ENCODE results near the gene PLXDC2. TPM values are rescaled to one million over a fixed set of nuclear protein-coding genes. Genes with fewer than 3 reads are reported as not detected.

Gene PLXDC2
- total RNA-seq, 3 donors from 2014 or later (not counting 1 experiment from before 2014, with no cell fraction given), result 16.9 to 22.9 (median 21.6) TPM

- H3K36me3 Mint-ChIP-seq, result no peaks in the 10 kb centered on the region
- H3K9me3 Mint-ChIP-seq, result peaks cover 0 to 4% of the 10 kb centered on the region in 2 donors
- Histone ChIP-seq H3K4me3 (ENCODE audit: low read length) (no peak overlapping the region), H3K27ac (ENCODE audit: low read length) (no peak overlapping the region), H3K4me1 (ENCODE audit: control insufficient read depth, insufficient read depth, low read length) (no peaks in the 10 kb centered on the region), H3K27me3 (ENCODE audit: control insufficient read depth, insufficient read depth, low read length) (no peaks in the 10 kb centered on the region), H3K36me3 (ENCODE audit: control insufficient read depth, insufficient read depth, low read length) (no peaks in the 10 kb centered on the region), H3K9me3 (ENCODE audit: control insufficient read depth, insufficient read depth, low read length) (no peaks in the 10 kb centered on the region)
- no peak overlapping the region for H3K4me3 Mint-ChIP-seq
- H3K27me3 Mint-ChIP-seq (ENCODE audit: low read depth in 2 of 2), result peaks cover 0 to 3% of the 10 kb centered on the region in 2 donors
- TF ChIP-seq CTCF (IDR thresholded peaks at IDR 0.05), result no peak
- DNase-seq (no peak), ATAC-seq (no peak)
- intact Hi-C loops (cut with micrococcal nuclease), result no loop called here
- H3K27ac Mint-ChIP-seq, result no peak overlapping the region
- 92% methylated on average over 3 of the region's 5 CpGs for WGBS (ENCODE audit: insufficient coverage)
- peaks cover 10 to 17% of the 10 kb centered on the region in 2 donors for H3K4me1 Mint-ChIP-seq
Measured at GRCh38 chr10:20094226-20094976, 278.2 kb downstream of the PLXDC2 start.

- WGBS (ENCODE audit: insufficient coverage), result 70% methylated on average over 2 of the region's 2 CpGs
- H3K4me1 Mint-ChIP-seq, result peaks cover 0 to 5% of the 10 kb centered on the region in 2 donors
- Histone ChIP-seq H3K27me3 (ENCODE audit: control insufficient read depth, insufficient read depth, low read length) (no peaks in the 10 kb centered on the region), H3K9me3 (ENCODE audit: control insufficient read depth, insufficient read depth, low read length) (no peaks in the 10 kb centered on the region), H3K4me3 (ENCODE audit: low read length) (no peak overlapping the region), H3K27ac (ENCODE audit: low read length) (no peak overlapping the region), H3K36me3 (ENCODE audit: control insufficient read depth, insufficient read depth, low read length) (no peaks in the 10 kb centered on the region), H3K4me1 (ENCODE audit: control insufficient read depth, insufficient read depth, low read length) (no peaks in the 10 kb centered on the region)
- ATAC-seq (no peak), DNase-seq (no peak)
- TF ChIP-seq CTCF (IDR thresholded peaks at IDR 0.05), result no peak
- H3K27me3 Mint-ChIP-seq (ENCODE audit: low read depth in 2 of 2), result no peaks in the 10 kb centered on the region
- H3K4me3 Mint-ChIP-seq, result no peak overlapping the region
- no peaks in the 10 kb centered on the region for H3K9me3 Mint-ChIP-seq
- no peaks in the 10 kb centered on the region for H3K36me3 Mint-ChIP-seq
- intact Hi-C loops (cut with micrococcal nuclease), result no loop called here
- H3K27ac Mint-ChIP-seq, result no peak overlapping the region
Measured at GRCh38 chr10:20100171-20100570, 283.9 kb downstream of the PLXDC2 start.

GRCh38 chr10:20105236-20105635, 289.0 kb downstream of the PLXDC2 start:
- WGBS (ENCODE audit: insufficient coverage), result 63% methylated on average over 3 of the region's 3 CpGs
- no peak overlapping the region for H3K4me3 ChIP-seq (ENCODE audit: low read length)
- Mint-ChIP-seq H3K9me3 (no peaks in the 10 kb centered on the region), H3K4me1 (peaks cover 0 to 1% of the 10 kb centered on the region in 2 donors), H3K4me3 (no peak overlapping the region), H3K27me3 (ENCODE audit: low read depth in 2 of 2) (no peaks in the 10 kb centered on the region), H3K27ac (no peak overlapping the region), H3K36me3 (no peaks in the 10 kb centered on the region)
- DNase-seq (no peak), ATAC-seq (no peak)
- no peaks in the 10 kb centered on the region for H3K36me3 ChIP-seq (ENCODE audit: control insufficient read depth, insufficient read depth, low read length)
- H3K27me3 ChIP-seq (ENCODE audit: control insufficient read depth, insufficient read depth, low read length), result no peaks in the 10 kb centered on the region
- H3K27ac ChIP-seq (ENCODE audit: low read length), result no peak overlapping the region
- H3K4me1 ChIP-seq (ENCODE audit: control insufficient read depth, insufficient read depth, low read length), result no peaks in the 10 kb centered on the region
- intact Hi-C loops (cut with micrococcal nuclease), result no loop called here
- TF ChIP-seq CTCF (IDR thresholded peaks at IDR 0.05), result no peak
- H3K9me3 ChIP-seq (ENCODE audit: control insufficient read depth, insufficient read depth, low read length), result no peaks in the 10 kb centered on the region

- Mint-ChIP-seq H3K27ac (no peak overlapping the region), H3K4me3 (no peak overlapping the region), H3K27me3 (ENCODE audit: low read depth in 2 of 2) (no peaks in the 10 kb centered on the region), H3K36me3 (no peaks in the 10 kb centered on the region), H3K9me3 (no peaks in the 10 kb centered on the region), H3K4me1 (no peaks in the 10 kb centered on the region)
- Histone ChIP-seq H3K27me3 (ENCODE audit: control insufficient read depth, insufficient read depth, low read length) (no peaks in the 10 kb centered on the region), H3K36me3 (ENCODE audit: control insufficient read depth, insufficient read depth, low read length) (no peaks in the 10 kb centered on the region), H3K4me1 (ENCODE audit: control insufficient read depth, insufficient read depth, low read length) (no peaks in the 10 kb centered on the region), H3K4me3 (ENCODE audit: low read length) (no peak overlapping the region), H3K27ac (ENCODE audit: low read length) (no peak overlapping the region), H3K9me3 (ENCODE audit: control insufficient read depth, insufficient read depth, low read length) (no peaks in the 10 kb centered on the region)
- intact Hi-C loops (cut with micrococcal nuclease), result no loop called here
- DNase-seq (no peak), ATAC-seq (no peak)
- 100% methylated on average over 1 of the region's 1 CpG for WGBS (ENCODE audit: insufficient coverage)
- no peak for TF ChIP-seq CTCF (IDR thresholded peaks at IDR 0.05)
Measured at GRCh38 chr10:20105931-20106330, 289.7 kb downstream of the PLXDC2 start.

Measured in natural killer cell (primary cell).